GM18526 (cell line): ENCODE measurements around the gene C10orf67.

ENCODE experiments used
- POLR2A ChIP-seq: IDR thresholded peaks from 3 replicates; pipeline ENCODE4 v1.6.1; 2011; ENCODE audit not compliant: insufficient read length; ENCODE audit errors: extremely low read depth

The C10orf67 gene

GRCh38 chr10:23362879-23363792 is 18.5 kb upstream of the C10orf67 start:
- TF ChIP-seq POLR2A: no peak

GRCh38 chr10:23362069-23362830 is 17.7 kb upstream of the C10orf67 start:
- no peak for TF ChIP-seq POLR2A

- no peak for TF ChIP-seq POLR2A
These were observed 17.1 kb upstream of the C10orf67 start for GRCh38 chr10:23361665-23362064.

GRCh38 chr10:23359692-23360380 is 15.2 kb upstream of the C10orf67 start:
- no peak for TF ChIP-seq POLR2A

- no peak for TF ChIP-seq POLR2A
These were observed 13.8 kb upstream of the C10orf67 start for GRCh38 chr10:23358357-23358756.

GRCh38 chr10:23354630-23355279 is 10.2 kb upstream of the C10orf67 start:
- TF ChIP-seq POLR2A: no peak

GRCh38 chr10:23351926-23352519 is 7.4 kb upstream of the C10orf67 start:
- TF ChIP-seq POLR2A: no peak

GRCh38 chr10:23345861-23346260 is 1.3 kb upstream of the C10orf67 start:
- no peak for TF ChIP-seq POLR2A

GRCh38 chr10:23343591-23344240 is 881 bp downstream of the C10orf67 start:
- TF ChIP-seq POLR2A: no peak

- TF ChIP-seq POLR2A: no peak
These were observed 2.2 kb downstream of the C10orf67 start for GRCh38 chr10:23342213-23342884.

- no peak for TF ChIP-seq POLR2A
These were observed 3.6 kb downstream of the C10orf67 start for GRCh38 chr10:23341004-23341403.

GRCh38 chr10:23340354-23340753 is 4.2 kb downstream of the C10orf67 start:
- no peak for TF ChIP-seq POLR2A

GRCh38 chr10:23338886-23339285 is 5.7 kb downstream of the C10orf67 start:
- no peak for TF ChIP-seq POLR2A
